Fibroblast of lung (primary cell): ENCODE results near the gene CHST8. TPM values are rescaled to one million over a fixed set of nuclear protein-coding genes. Genes with fewer than 3 reads are reported as not detected.

Source experiments
- DNase-seq, 2 donors: peaks; one replicate each; pipeline versions ENCODE4 v3.0.0 to v3.0.0-alpha.2; 2010; ENCODE audit warnings: low read depth in 2 of 2
- H2AFZ ChIP-seq: 2 replicates; pipeline ENCODE4 v1.5.1; 2012; ENCODE audit warnings: low read length, control low read depth, inconsistent platforms
- H3K27ac ChIP-seq: 2 replicates; pipeline ENCODE4 v1.5.1; 2011; ENCODE audit warnings: low read length, control low read depth; ENCODE audit not compliant: insufficient read depth
- H3K27me3 ChIP-seq: 2 replicates; pipeline ENCODE4 v1.5.1; 2011; ENCODE audit warnings: mild to moderate bottlenecking, low read length; ENCODE audit not compliant: control insufficient read depth, insufficient read depth
- H3K36me3 ChIP-seq: 2 replicates; pipeline ENCODE4 v1.5.1; 2011; ENCODE audit warnings: low read length; ENCODE audit not compliant: control insufficient read depth, insufficient read depth
- H3K4me1 ChIP-seq: 2 replicates; pipeline ENCODE4 v1.5.1; 2011; ENCODE audit warnings: low read length; ENCODE audit not compliant: control insufficient read depth, insufficient read depth; ENCODE audit errors: extremely low read depth
- H3K4me2 ChIP-seq: 2 replicates; pipeline ENCODE4 v1.5.1; 2011; ENCODE audit warnings: low read length, control low read depth; ENCODE audit not compliant: insufficient read depth; ENCODE audit errors: extremely low read depth
- H3K4me3 ChIP-seq, 4 experiments: fragments of 200-600 bp in 1 of 4; sonication (generic) in 1 of 4; replicated peaks in 1 of 4; 2 replicates each; pipeline ENCODE4 v1.5.1; 2011 to 2016; ENCODE audit warnings: low read length in 4 of 4, low read depth in 3 of 4, mild to moderate bottlenecking in 3 of 4, control low read depth in 2 of 4, inconsistent platforms in 1 of 4, mixed read lengths in 1 of 4; ENCODE audit not compliant: insufficient read depth in 1 of 4; ENCODE audit errors: control extremely low read depth in 1 of 4
- H3K79me2 ChIP-seq: 2 replicates; pipeline ENCODE4 v1.5.1; 2012; ENCODE audit warnings: mild to moderate bottlenecking, low read length, inconsistent platforms; ENCODE audit not compliant: control insufficient read depth, insufficient read depth
- H3K9ac ChIP-seq: 2 replicates; pipeline ENCODE4 v1.5.1; 2011; ENCODE audit warnings: mild to moderate bottlenecking, low read length, control low read depth; ENCODE audit not compliant: insufficient read depth
- H3K9me3 ChIP-seq: 2 replicates; pipeline ENCODE4 v1.5.1; 2012; ENCODE audit warnings: low read depth, low read length; ENCODE audit not compliant: control insufficient read depth, insufficient read depth
- H4K20me1 ChIP-seq: 2 replicates; pipeline ENCODE4 v1.5.1; 2011; ENCODE audit warnings: low read length; ENCODE audit not compliant: control insufficient read depth, insufficient read depth; ENCODE audit errors: extremely low read depth
- CTCF ChIP-seq, 2 donors: IDR thresholded peaks in 1 of 2; conservative IDR thresholded peaks in 1 of 2; 1 replicate in 1 of 2; 2 replicates in 1 of 2; pipeline ENCODE4 v1.5.1; 2011 to 2012; ENCODE audit warnings: low read length in 2 of 2, control low read depth in 1 of 2, inconsistent platforms in 1 of 2, low read depth in 1 of 2, mild to moderate bottlenecking in 1 of 2
- EZH2 ChIP-seq: IDR thresholded peaks from 2 replicates; pipeline ENCODE4 v1.5.1; 2012; ENCODE audit warnings: low read length, control low read depth, mild to moderate bottlenecking; ENCODE audit errors: missing control alignments
- polyA plus RNA-seq, 2 donors: library from polyadenylated mRNA; depleted of rRNA in 1 of 2; stranded (reverse) in 1 of 2; unstranded in 1 of 2; fragments of >200 nt; gene quantifications; 2 replicates each; pipeline ENCODE4 v1.2.1, GENCODE V29; 2011 to 2012; ENCODE audit warnings: missing spikeins in 1 of 2
- total RNA-seq: library from RNA; depleted of rRNA; stranded (reverse); fragments of >200 nt; gene quantifications from 2 replicates; pipeline ENCODE4 v1.2.1, GENCODE V29; 2014

CHST8 gene
- total and polyA plus RNA-seq, 2 donors (not counting 1 experiment from before 2014, with no cell fraction given) = not detected

- H4K20me1 ChIP-seq = no peaks in the 10 kb centered on the region
- no peak overlapping the region for H2AFZ ChIP-seq
- no peak overlapping the region for H3K4me3 ChIP-seq
- TF ChIP-seq EZH2 (no peak), CTCF (conservative IDR thresholded peaks at IDR 0.05 in 1 of 2, IDR thresholded peaks at IDR 0.05 in 1 of 2; ENCODE audit: low read depth in 1 of 2, low read length in 2 of 2) (no peak)
- no peak overlapping the region for H3K9ac ChIP-seq
- H3K4me1 ChIP-seq = no peaks in the 10 kb centered on the region
- H3K27me3 ChIP-seq = no peaks in the 10 kb centered on the region
- H3K36me3 ChIP-seq = no peaks in the 10 kb centered on the region
- H3K27ac ChIP-seq = no peak overlapping the region
- no peak overlapping the region for H3K4me2 ChIP-seq
- H3K9me3 ChIP-seq = no peaks in the 10 kb centered on the region
- peak; percentile 70 to 85 for DNase-seq
- no peaks in the 10 kb centered on the region for H3K79me2 ChIP-seq
These were observed 182.5 kb downstream of the CHST8 start for GRCh38 chr19:33804021-33804799.

GRCh38 chr19:33805313-33805712, 183.6 kb downstream of the CHST8 start:
- H3K79me2 ChIP-seq = no peaks in the 10 kb centered on the region

More at GRCh38 chr19:33805313-33805712, 183.6 kb downstream of the CHST8 start:
- Histone ChIP-seq H3K4me1 (no peaks in the 10 kb centered on the region), H3K36me3 (no peaks in the 10 kb centered on the region), H3K4me2 (no peak overlapping the region), H4K20me1 (no peaks in the 10 kb centered on the region), H2AFZ (no peak overlapping the region), H3K27me3 (no peaks in the 10 kb centered on the region), H3K9me3 (no peaks in the 10 kb centered on the region), H3K27ac (no peak overlapping the region), H3K4me3 (no peak overlapping the region), H3K9ac (no peak overlapping the region)
- no peak for DNase-seq
- TF ChIP-seq CTCF (conservative IDR thresholded peaks at IDR 0.05 in 1 of 2, IDR thresholded peaks at IDR 0.05 in 1 of 2; ENCODE audit: low read depth in 1 of 2, low read length in 2 of 2) (no peak), EZH2 (no peak)
